ENCODE measurements around the gene PTH1R.

PTH1R gene

GRCh38 chr3:46884427-46884826 lies 6.9 kb downstream of the PTH1R start:
- DNase-seq: no peak

DNA sequence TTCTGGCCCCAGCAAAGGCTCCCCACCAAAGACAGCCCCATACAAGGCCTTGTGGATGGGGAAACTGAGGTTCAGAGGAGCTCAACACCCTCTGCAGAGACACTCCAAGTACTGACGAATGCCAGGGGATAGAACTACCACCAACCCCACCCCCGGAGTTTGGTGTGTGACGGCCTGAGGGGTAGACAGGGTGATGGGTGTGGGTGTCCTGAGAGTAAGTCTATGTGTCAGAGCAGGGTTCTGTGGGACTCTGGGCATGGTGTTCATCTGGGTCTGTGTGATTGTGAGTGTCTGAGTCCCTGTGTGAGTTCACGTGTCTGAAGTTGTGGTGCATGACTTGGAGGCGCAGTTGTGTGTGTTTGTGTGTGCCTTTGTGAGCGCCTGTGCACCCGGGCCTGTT lies 7.4 kb downstream of the PTH1R start:
- peak; percentile 17 for DNase-seq

GRCh38 chr3:46885612-46886011 lies 8.1 kb downstream of the PTH1R start:
- DNase-seq: no peak

- no peak for DNase-seq
Measured at GRCh38 chr3:46887980-46888494, 10.5 kb downstream of the PTH1R start.

DNA sequence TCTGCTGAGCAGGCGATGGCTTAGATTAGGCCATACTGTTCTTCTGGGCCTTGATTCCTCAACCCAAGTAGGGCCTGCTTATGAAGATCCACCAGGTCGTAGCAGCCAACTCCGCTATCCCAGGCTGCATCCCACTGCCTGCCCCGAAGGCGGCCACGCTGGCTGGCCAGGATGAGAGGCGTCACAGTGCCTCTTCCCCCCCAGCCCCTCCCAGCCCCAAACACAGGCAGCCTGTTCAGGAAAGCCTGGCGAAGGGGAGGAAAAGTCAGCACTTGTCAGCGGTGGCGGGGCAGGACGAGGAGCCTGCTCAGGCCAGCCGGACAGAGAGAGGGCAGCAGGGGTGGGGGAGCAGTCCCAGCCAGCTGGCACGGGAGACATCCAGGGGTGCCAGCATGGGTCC lies 11.2 kb downstream of the PTH1R start:
- DNase-seq: no peak

GRCh38 chr3:46889381-46890110 lies 12.0 kb downstream of the PTH1R start:
- no peak for DNase-seq

DNA sequence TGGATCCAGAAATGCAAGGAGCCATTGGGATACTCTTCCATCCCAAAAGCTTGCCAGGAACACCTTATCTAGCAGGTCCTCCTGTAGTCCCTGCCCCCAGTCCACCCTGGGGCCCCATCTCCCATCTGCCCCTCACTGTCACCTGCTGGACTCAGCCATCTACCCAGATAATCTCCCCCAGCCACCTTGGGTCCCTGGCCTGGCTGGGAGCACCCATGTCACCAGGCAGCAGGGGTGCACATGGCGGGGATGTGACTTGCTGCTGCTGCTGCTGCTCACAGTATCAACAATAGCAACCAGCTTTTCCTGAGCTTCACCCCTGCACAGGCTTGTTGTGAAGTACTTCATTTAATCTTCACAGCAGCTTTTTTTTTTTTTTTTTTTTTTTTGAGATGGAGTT lies 12.6 kb downstream of the PTH1R start:
- no peak for DNase-seq

DNA sequence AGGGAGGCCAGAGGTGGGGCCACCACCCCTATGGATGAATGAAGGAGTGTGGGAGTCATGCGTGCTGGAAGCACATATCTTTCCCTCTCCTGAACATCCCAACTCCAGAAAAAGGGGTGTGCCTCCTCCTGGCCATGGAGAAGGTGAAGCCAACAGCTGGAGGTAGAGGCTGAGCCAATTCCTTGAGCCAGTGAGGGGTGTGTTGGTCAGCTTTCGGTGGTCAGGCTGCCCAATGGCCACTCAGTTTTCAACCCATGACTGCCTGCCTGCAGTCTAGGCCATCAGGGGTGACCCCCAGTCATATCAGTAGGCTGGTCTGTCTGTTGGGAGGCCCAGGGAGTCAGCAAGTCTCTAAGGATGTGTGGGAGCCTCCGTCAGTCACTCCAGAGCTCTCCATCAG lies 13.6 kb downstream of the PTH1R start:
- DNase-seq: no peak

DNA sequence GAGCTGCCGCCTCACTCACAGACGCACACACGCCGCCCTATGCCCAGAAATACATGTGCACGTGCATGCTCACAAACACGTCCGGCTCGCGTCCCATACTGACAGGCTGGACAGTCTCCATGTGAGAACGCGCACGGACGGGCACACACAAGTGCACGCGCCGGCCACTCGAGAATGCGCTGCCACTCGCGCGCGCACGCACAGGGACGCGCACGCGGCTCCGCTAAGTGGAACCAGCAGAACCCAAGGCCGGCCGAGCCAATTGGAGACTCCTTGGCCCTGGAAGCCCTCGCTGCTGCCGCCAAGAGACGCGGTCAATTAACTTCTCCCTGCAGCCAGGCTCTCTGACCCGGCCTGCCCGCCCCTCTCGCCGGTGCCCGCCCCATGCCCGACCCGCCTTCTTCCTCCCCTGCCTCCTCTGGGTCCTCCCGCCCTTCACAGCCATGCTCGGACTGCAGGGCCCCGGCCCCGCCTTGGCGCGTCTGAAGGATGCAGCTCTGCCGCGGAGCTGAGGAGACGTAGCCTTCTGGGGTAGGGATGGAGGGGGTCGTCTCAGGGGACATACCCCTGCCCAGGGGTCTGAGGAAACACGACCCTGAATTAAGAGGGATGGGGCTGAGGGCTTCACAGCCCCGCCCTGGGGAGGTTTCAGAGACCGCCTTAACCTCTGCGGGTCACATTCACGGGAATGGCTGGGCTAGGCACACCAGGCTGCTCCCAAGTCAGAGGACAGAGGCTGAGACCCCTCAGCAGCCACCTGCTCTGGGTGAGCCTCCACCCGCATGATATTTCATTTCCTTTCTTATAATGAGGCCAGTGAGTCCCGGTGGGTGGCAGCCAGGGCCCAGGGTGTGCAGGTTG lies 15.0 kb downstream of the PTH1R start:
- DNase-seq: no peak

- DNase-seq: no peak
Measured at GRCh38 chr3:46893146-46893748, 15.7 kb downstream of the PTH1R start.

DNA sequence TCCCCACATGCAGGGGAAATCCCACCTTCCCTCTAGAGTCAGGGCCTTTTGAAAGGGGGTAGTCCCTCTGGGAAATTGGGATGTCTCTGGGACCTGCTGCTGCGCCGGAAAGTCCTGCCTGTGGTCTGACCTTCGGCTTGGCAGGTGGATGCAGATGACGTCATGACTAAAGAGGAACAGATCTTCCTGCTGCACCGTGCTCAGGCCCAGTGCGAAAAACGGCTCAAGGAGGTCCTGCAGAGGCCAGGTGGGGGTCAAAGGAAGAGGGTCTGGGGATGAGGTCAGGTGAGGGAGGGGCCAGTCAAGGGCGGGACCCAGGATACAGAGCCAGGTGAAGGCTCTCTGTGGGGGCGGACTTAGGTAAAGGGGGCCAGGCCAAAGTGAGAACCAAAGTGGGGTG lies 16.2 kb downstream of the PTH1R start:
- no peak for DNase-seq

- no peak for DNase-seq
Measured at GRCh38 chr3:46894256-46894655, 16.7 kb downstream of the PTH1R start.

DNA sequence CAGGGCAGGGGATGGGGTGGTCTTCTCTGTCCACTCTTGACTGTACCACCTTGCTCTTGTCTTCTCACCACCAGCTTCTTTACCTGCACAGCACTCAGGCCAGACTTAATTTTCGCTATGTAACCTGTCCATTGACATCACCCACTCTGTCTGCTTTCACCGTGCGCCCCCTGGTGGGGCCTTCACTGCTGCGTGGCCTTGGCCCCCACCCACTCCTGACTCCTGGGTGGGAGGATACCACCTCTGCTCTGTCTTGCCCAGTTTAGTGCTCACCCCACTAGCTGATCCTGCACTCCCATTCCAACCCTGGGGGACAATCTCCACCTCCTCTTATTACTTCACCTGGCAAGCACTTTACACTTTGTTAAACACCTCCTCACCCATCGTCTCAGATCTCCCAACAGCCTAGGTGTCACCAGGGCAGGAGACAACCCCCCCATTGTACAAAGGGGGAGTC lies 17.7 kb downstream of the PTH1R start:
- DNase-seq: peak; percentile 80

- no peak for DNase-seq
Measured at GRCh38 chr3:46895761-46896160, 18.2 kb downstream of the PTH1R start.

DNA sequence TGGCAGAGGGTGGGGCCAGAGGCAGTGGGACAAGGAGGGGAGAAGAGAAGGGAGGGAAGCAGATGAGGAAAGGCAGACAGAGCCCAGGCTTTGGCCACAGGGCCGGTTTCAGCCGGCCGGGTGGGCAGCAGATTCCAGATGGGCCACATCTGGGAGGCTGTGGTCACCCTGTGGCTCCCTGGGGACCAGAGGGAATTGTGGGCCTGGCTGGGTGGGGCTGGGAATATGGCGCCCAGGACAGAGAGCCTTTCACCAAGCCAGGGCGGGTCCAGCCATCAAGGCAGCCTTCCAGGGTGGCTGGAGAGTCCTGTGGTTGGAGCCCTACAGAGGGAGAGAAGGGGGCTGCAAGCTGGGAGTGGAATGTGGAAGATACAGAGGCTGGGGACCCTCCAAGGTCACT lies 18.9 kb downstream of the PTH1R start:
- DNase-seq: no peak

- no peak for DNase-seq
Measured at GRCh38 chr3:46897031-46897430, 19.5 kb downstream of the PTH1R start.

DNA sequence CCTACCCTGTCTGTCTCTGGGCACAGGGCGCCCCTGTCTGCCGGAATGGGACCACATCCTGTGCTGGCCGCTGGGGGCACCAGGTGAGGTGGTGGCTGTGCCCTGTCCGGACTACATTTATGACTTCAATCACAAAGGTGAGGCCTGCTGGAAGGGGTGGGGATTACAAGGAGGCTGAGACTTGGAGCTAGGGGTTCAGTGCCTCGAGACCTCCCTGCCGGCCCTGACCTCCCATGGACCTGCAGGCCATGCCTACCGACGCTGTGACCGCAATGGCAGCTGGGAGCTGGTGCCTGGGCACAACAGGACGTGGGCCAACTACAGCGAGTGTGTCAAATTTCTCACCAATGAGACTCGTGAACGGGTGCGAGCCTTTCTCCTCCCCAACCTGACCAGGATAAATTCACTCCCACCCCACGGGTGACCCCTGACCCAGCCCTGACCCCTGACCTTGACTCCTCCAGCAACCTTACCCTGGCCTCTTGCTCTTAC lies 20.4 kb downstream of the PTH1R start:
- no peak for DNase-seq

- DNase-seq: no peak
Measured at GRCh38 chr3:46898321-46899150, 21.0 kb downstream of the PTH1R start.

DNA sequence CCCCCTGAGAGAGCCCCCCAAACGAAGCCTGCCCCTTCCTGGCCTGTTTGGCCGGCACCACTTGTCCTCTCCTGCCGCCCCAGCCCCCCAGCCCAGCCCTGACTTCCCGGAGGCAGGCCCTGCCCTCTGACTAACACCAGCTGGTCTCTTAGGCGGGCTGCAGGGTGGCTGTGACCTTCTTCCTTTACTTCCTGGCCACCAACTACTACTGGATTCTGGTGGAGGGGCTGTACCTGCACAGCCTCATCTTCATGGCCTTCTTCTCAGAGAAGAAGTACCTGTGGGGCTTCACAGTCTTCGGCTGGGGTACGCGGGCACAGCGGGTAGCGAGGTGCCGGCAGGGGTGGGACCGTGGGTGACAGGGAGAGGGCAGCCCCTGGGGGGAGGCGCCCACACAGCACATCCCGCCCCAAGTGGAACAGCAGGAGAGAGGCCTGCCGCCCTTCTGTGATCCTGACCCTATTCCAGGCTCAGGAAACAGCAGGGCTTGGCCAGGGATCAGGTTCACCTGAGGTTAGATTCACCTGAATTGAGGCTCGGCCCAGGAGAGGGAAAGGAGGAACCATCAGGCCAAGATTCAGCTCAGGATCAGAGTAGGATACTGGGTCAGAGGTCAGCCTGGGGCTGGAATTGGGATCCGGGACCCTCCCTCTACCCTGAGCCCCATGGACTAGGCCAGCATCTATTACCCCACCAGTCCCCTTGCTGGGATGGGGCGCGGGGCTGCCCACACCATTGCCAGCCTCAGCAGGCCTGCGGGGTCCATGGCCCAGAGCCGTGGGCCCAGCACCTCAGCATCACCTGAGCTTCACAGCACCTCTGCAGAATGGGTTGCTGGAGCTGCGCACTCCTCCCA lies 21.9 kb downstream of the PTH1R start:
- no peak for DNase-seq

- no peak for DNase-seq
Measured at GRCh38 chr3:46900007-46900292, 22.4 kb downstream of the PTH1R start.

- DNase-seq: no peak
Measured at GRCh38 chr3:46900356-46900755, 22.8 kb downstream of the PTH1R start.

- no peak for DNase-seq
Measured at GRCh38 chr3:46901061-46901460, 23.5 kb downstream of the PTH1R start.
